ENCODE results near the gene TYW5.

The TYW5 gene

GRCh38 chr2:199901942-199902341 lies 53.3 kb downstream of the TYW5 start:
- TF ChIP-seq CTCF (IDR thresholded peaks at IDR 0.05; ENCODE audit: control extremely low read depth, extremely low read depth, low read depth, missing control alignments) = no peak
- ChIA-PET CTCF (interaction anchor here (0.9 kb wide), 1 partner anchor 25 kb away, joined by 3 read pairs; no protein-coding TSS in a partner anchor), POLR2A (no interaction called here)
- no peak for DNase-seq (ENCODE audit: extremely low spot score)

GRCh38 chr2:199896617-199897016 lies 58.7 kb downstream of the TYW5 start:
- ChIA-PET CTCF (interaction anchor here (1.4 kb wide), 1 partner anchor 18 kb away, joined by 3 read pairs; no protein-coding TSS in a partner anchor), POLR2A (no interaction called here)
- no peak for DNase-seq (ENCODE audit: extremely low spot score)
- no peak for TF ChIP-seq CTCF (IDR thresholded peaks at IDR 0.05; ENCODE audit: control extremely low read depth, extremely low read depth, low read depth, missing control alignments)

DNA sequence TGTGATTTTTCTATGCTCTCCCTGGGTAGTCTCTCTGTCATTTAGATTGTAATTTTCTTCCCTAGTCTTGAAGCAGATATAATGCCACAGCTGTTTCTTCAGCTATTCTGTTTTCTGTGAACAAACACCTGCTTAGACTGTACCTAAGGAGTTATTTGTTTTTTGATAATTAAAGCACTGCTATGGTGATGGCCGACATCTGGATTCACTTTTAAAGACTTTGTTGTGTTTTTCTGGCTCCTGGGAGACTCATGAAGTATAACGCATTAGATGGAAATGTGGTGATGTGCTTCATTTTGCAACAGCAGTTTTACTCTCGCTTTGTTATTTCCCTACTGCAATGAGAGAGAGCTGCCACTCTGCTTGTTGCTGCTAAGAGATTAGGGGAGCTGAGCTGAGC lies 59.9 kb downstream of the TYW5 start:
- DNase-seq (ENCODE audit: extremely low spot score) = no peak
- CTCF ChIA-PET = no interaction called here

GRCh38 chr2:199883474-199884212 lies 71.6 kb downstream of the TYW5 start:
- ChIA-PET POLR2A (no interaction called here), CTCF (interaction anchor here (1.1 to 1.2 kb wide), 2 partner anchors 7 to 55 kb away, joined by 3 to 4 read pairs; no protein-coding TSS in a partner anchor)

More for the DNA sequence above, 59.9 kb downstream of the TYW5 start:
- no peak for TF ChIP-seq CTCF (IDR thresholded peaks at IDR 0.05; ENCODE audit: control extremely low read depth, extremely low read depth, low read depth, missing control alignments)
- POLR2A ChIA-PET = no interaction called here

GRCh38 chr2:199882667-199883066 lies 72.6 kb downstream of the TYW5 start:
- POLR2A ChIA-PET = no interaction called here
- no peak for TF ChIP-seq CTCF (IDR thresholded peaks at IDR 0.05; ENCODE audit: control extremely low read depth, extremely low read depth, low read depth, missing control alignments)
- no peak for DNase-seq (ENCODE audit: extremely low spot score)
- CTCF ChIA-PET = interaction anchor here (1.1 to 1.2 kb wide), 2 partner anchors 8 to 54 kb away, joined by 3 to 4 read pairs; no protein-coding TSS in a partner anchor

More at GRCh38 chr2:199883474-199884212, 71.6 kb downstream of the TYW5 start:
- no peak for TF ChIP-seq CTCF (IDR thresholded peaks at IDR 0.05; ENCODE audit: control extremely low read depth, extremely low read depth, low read depth, missing control alignments)
- no peak for DNase-seq (ENCODE audit: extremely low spot score)
